COR-L47 (cell line): Measurements from ENCODE around the gene CEP350.
"Not testable (repeated sequence)": the region's sequence is repeated elsewhere in the genome, so short reads cannot be mapped to it uniquely, and the experiment has no call there.

Experiments
- DNase-seq: peaks from one replicate; lab custom pipeline; 2025; lab: John Stamatoyannopoulos, UW

Gene CEP350

GRCh38 chr1:180117764-180118116 lies 163.1 kb downstream of the CEP350 start:
- no peak for DNase-seq

- DNase-seq, result no peak
Observed at GRCh38 chr1:180119837-180120236, 165.2 kb downstream of the CEP350 start.

- DNase-seq, result no peak
Observed at GRCh38 chr1:180123463-180123936, 168.9 kb downstream of the CEP350 start.

- DNase-seq, result no peak
Observed at GRCh38 chr1:180130651-180131050, 176.0 kb downstream of the CEP350 start.

- no peak for DNase-seq
Observed at GRCh38 chr1:180131510-180131909, 176.9 kb downstream of the CEP350 start.

GRCh38 chr1:180133193-180133592 lies 178.6 kb downstream of the CEP350 start:
- DNase-seq, result no peak

GRCh38 chr1:180133688-180134087 lies 179.1 kb downstream of the CEP350 start:
- not testable (repeated sequence) for DNase-seq

- DNase-seq, result no peak
Observed at GRCh38 chr1:180135535-180135934, 180.9 kb downstream of the CEP350 start.

GRCh38 chr1:180136331-180136967 lies 181.8 kb downstream of the CEP350 start:
- DNase-seq, result no peak

GRCh38 chr1:180136968-180137356 lies 182.4 kb downstream of the CEP350 start:
- no peak for DNase-seq

GRCh38 chr1:180137776-180138175 lies 183.2 kb downstream of the CEP350 start:
- DNase-seq, result no peak

- no peak for DNase-seq
Observed at GRCh38 chr1:180141381-180141934, 186.8 kb downstream of the CEP350 start.

- DNase-seq, result no peak
Observed at GRCh38 chr1:180143359-180143758, 188.7 kb downstream of the CEP350 start.

- DNase-seq, result no peak
Observed at GRCh38 chr1:180144659-180145357, 190.2 kb downstream of the CEP350 start.

- no peak for DNase-seq
Observed at GRCh38 chr1:180145446-180145845, 190.8 kb downstream of the CEP350 start.

GRCh38 chr1:180150982-180151381 lies 196.4 kb downstream of the CEP350 start:
- DNase-seq, result no peak

GRCh38 chr1:180151508-180151907 lies 196.9 kb downstream of the CEP350 start:
- peak; percentile 41 for DNase-seq

GRCh38 chr1:180152588-180152987 lies 198.0 kb downstream of the CEP350 start:
- no peak for DNase-seq

GRCh38 chr1:180153032-180153431 lies 198.4 kb downstream of the CEP350 start:
- DNase-seq, result no peak

GRCh38 chr1:180154003-180154324 lies 199.4 kb downstream of the CEP350 start:
- no peak for DNase-seq

GRCh38 chr1:180154325-180155181 lies 199.9 kb downstream of the CEP350 start, which contains the start of gene QSOX1:
TSS of gene QSOX1 (plus strand) at chr1:180154869. CDS start at chr1:180154908, 39 bp downstream.
- DNase-seq, result peak; percentile 82

GRCh38 chr1:180155182-180155682 lies 200.6 kb downstream of the CEP350 start:
- no peak for DNase-seq
